Measurements from ENCODE around the gene TEX54. TPM values are rescaled to one million over a fixed set of nuclear protein-coding genes. Genes with fewer than 3 reads are reported as not detected.
A peak's percentile ranks its signal among the peaks of the same experiment; 100 is the strongest.

TEX54 gene
- total RNA-seq, 1 donor: 0.54 TPM

DNA sequence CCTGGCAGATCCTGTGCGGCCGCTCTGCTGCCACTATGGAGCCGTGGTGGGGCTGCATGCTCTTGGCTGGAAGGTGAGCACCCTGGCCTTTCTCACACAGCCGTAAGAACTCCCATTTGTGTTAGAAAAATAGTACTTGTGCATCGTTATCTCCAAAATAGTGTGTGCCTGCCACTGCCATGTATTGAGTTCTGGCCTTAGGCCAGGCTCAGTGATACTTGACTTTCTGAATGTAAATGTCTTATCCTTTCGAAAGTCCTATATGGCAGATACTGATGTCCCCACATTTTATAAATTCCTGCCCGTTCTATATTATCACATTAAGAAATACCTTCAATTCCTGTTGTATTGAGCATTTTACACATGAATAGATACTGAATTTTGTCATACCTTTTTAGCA, 49.9 kb downstream of the TEX54 start:
- no peak for DNase-seq (ENCODE audit: low read depth)
- H3K4me3 ChIP-seq (ENCODE audit: low read depth, low read length): no peak overlapping the region
- TF ChIP-seq, protein P1, sequence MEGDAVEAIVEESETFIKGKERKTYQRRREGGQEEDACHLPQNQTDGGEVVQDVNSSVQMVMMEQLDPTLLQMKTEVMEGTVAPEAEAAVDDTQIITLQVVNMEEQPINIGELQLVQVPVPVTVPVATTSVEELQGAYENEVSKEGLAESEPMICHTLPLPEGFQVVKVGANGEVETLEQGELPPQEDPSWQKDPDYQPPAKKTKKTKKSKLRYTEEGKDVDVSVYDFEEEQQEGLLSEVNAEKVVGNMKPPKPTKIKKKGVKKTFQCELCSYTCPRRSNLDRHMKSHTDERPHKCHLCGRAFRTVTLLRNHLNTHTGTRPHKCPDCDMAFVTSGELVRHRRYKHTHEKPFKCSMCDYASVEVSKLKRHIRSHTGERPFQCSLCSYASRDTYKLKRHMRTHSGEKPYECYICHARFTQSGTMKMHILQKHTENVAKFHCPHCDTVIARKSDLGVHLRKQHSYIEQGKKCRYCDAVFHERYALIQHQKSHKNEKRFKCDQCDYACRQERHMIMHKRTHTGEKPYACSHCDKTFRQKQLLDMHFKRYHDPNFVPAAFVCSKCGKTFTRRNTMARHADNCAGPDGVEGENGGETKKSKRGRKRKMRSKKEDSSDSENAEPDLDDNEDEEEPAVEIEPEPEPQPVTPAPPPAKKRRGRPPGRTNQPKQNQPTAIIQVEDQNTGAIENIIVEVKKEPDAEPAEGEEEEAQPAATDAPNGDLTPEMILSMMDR (IDR thresholded peaks at IDR 0.05; ENCODE audit: insufficient read depth, low read length): no peak

Small RNA genes within 50 kb of the gene (small RNA-seq; reads per million reads assigned to genes)
- gene MIR6514: 0.25 reads per million
- not detected for gene RF00099
- not detected for gene RNU6-118P
- not detected for gene SNORD22
- gene SNORD26: not detected
- gene SNORD27: not detected
- gene SNORD28: not detected
- gene SNORD30: 40.9 reads per million, percentile 96 among the genes with 10 or more reads in this experiment

Other genes starting within 250 kb of the TEX54 start
- 4.5 and 9.4 TPM in 2 replicates for gene TUT1, start 241.3 kb downstream of the TEX54 start, total RNA-seq (ENCODE audit: low replicate concordance)
- gene MTA2, start 231.0 kb downstream of the TEX54 start, total RNA-seq (ENCODE audit: low replicate concordance): 46.2 and 110 TPM in 2 replicates
- 22.3 and 61.7 TPM in 2 replicates for gene EML3, start 220.1 kb downstream of the TEX54 start, total RNA-seq (ENCODE audit: low replicate concordance)
- gene ROM1, start 219.6 kb downstream of the TEX54 start, total RNA-seq (ENCODE audit: low replicate concordance): 4.6 and 26.4 TPM in 2 replicates
- 14.1 and 18.7 TPM in 2 replicates for gene B3GAT3, start 210.9 kb downstream of the TEX54 start, total RNA-seq (ENCODE audit: low replicate concordance)
- 203 and 208 TPM in 2 replicates for gene GANAB, start 186.2 kb downstream of the TEX54 start, total RNA-seq (ENCODE audit: low replicate concordance)
- gene INTS5, start 179.5 kb downstream of the TEX54 start, total RNA-seq (ENCODE audit: low replicate concordance): 20.9 and 21.8 TPM in 2 replicates
- 14.2 and 48.2 TPM in 2 replicates for gene C11orf98, start 167.6 kb downstream of the TEX54 start, total RNA-seq (ENCODE audit: low replicate concordance)
- gene CSKMT, start 167.5 kb downstream of the TEX54 start, total RNA-seq (ENCODE audit: low replicate concordance): 9.8 and 10.8 TPM in 2 replicates
- 6.8 and 31.3 TPM in 2 replicates for gene UQCC3, start 161.2 kb downstream of the TEX54 start, total RNA-seq (ENCODE audit: low replicate concordance)
- 4.2 and 4.5 TPM in 2 replicates for gene LBHD1, start 160.6 kb downstream of the TEX54 start, total RNA-seq (ENCODE audit: low replicate concordance)
- 70.7 and 840 TPM in 2 replicates for gene UBXN1, start 153.8 kb downstream of the TEX54 start, total RNA-seq (ENCODE audit: low replicate concordance)
- 39.0 and 62.0 TPM in 2 replicates for gene LRRN4CL, start 143.3 kb downstream of the TEX54 start, total RNA-seq (ENCODE audit: low replicate concordance)
- 34.4 and 43.5 TPM in 2 replicates for gene BSCL2, start 125.4 kb downstream of the TEX54 start, total RNA-seq (ENCODE audit: low replicate concordance)
- not detected in 2 replicates for gene GNG3, start 125.2 kb downstream of the TEX54 start, total RNA-seq (ENCODE audit: low replicate concordance)
- 10.4 and 16.7 TPM in 2 replicates for gene HNRNPUL2, start 105.4 kb downstream of the TEX54 start, total RNA-seq (ENCODE audit: low replicate concordance)
- 20.3 and 40.1 TPM in 2 replicates for gene TTC9C, start 104.4 kb downstream of the TEX54 start, total RNA-seq (ENCODE audit: low replicate concordance)
- gene ZBTB3, start 78.7 kb downstream of the TEX54 start, total RNA-seq (ENCODE audit: low replicate concordance): 4.2 and 13.4 TPM in 2 replicates
- 17.0 and 76.5 TPM in 2 replicates for gene POLR2G, start 71.3 kb downstream of the TEX54 start, total RNA-seq (ENCODE audit: low replicate concordance)
- 15.6 and 42.9 TPM in 2 replicates for gene TAF6L, start 61.4 kb downstream of the TEX54 start, total RNA-seq (ENCODE audit: low replicate concordance)
- 39.4 and 54.7 TPM in 2 replicates for gene TMEM179B, start 45.4 kb downstream of the TEX54 start, total RNA-seq (ENCODE audit: low replicate concordance)
- gene TMEM223, start 40.8 kb downstream of the TEX54 start, total RNA-seq (ENCODE audit: low replicate concordance): 4.5 and 14.7 TPM in 2 replicates
- 27.8 and 77.6 TPM in 2 replicates for gene NXF1, start 27.4 kb downstream of the TEX54 start, total RNA-seq (ENCODE audit: low replicate concordance)
- 20.4 and 42.8 TPM in 2 replicates for gene STX5, start 790 bp downstream of the TEX54 start, total RNA-seq (ENCODE audit: low replicate concordance)
- gene WDR74, start 6.7 kb upstream of the TEX54 start, total RNA-seq (ENCODE audit: low replicate concordance): 29.5 and 29.8 TPM in 2 replicates
- 174 and 179 TPM in 2 replicates for gene SLC3A2, start 48.1 kb upstream of the TEX54 start, total RNA-seq (ENCODE audit: low replicate concordance)
- not detected in 2 replicates for gene CHRM1, start 88.5 kb upstream of the TEX54 start, total RNA-seq (ENCODE audit: low replicate concordance)
- not detected in 2 replicates for gene SLC22A6, start 152.1 kb upstream of the TEX54 start, total RNA-seq (ENCODE audit: low replicate concordance)
- not detected in 2 replicates for gene SLC22A8, start 183.0 kb upstream of the TEX54 start, total RNA-seq (ENCODE audit: low replicate concordance)